CD4-positive, alpha-beta T cell (primary cell): ENCODE data around the gene STIM2. TPM values are rescaled to one million over a fixed set of nuclear protein-coding genes. Genes with fewer than 3 reads are reported as not detected.
A peak's percentile ranks its signal among the peaks of the same experiment; 100 is the strongest.

Source experiments
- ATAC-seq: fragments of 200-7000 bp; cut with Tn5 transposase; one replicate; pipeline ENCODE4 v1.10.0; 2022; ENCODE audit warnings: mild to moderate bottlenecking; ENCODE audit not compliant: poor library complexity
- CTCF ChIA-PET: fragments of 350-600 bp; sonication (Branson Sonifier 250); formaldehyde crosslinking; loops from one replicate; lab custom pipeline; 2021; ENCODE audit warnings: antibody characterized with exemption, inconsistent platforms; lab: Charles Lee
- POLR2A ChIA-PET: fragments of 350-600 bp; sonication (Branson Sonifier 250); formaldehyde crosslinking; loops from one replicate; lab custom pipeline; 2021; ENCODE audit warnings: antibody characterized with exemption, inconsistent platforms; lab: Charles Lee
- DNase-seq, 14 experiments: peaks; one replicate each; pipeline ENCODE4 v3.0.0-alpha.2; 2013 to 2020; ENCODE audit warnings: mixed read lengths in 2 of 14
- H3K27ac ChIP-seq, 2 donors: one replicate each; pipeline versions ENCODE4 v1.5.1 to v1.7.0; 2013; ENCODE audit warnings: low read length in 2 of 2, low read depth in 1 of 2, mild to moderate bottlenecking in 1 of 2
- H3K27me3 ChIP-seq, 2 experiments: 1 replicate in 1 of 2; 2 replicates in 1 of 2; pipeline versions ENCODE4 v1.6.1 to v1.7.0; 2013; ENCODE audit warnings: low read length in 2 of 2, control low read depth in 1 of 2, mild to moderate bottlenecking in 1 of 2, moderate library complexity in 1 of 2; ENCODE audit not compliant: insufficient read depth in 2 of 2, control insufficient read depth in 1 of 2
- H3K36me3 ChIP-seq: one replicate; pipeline ENCODE4 v1.6.1; 2013; ENCODE audit warnings: low read length, control low read depth; ENCODE audit not compliant: insufficient read depth
- H3K4me1 ChIP-seq: one replicate; pipeline ENCODE4 v1.6.1; 2013; ENCODE audit warnings: low read length, control low read depth; ENCODE audit not compliant: insufficient read depth
- H3K4me3 ChIP-seq: one replicate; pipeline ENCODE4 v1.5.1; 2013; ENCODE audit warnings: mild to moderate bottlenecking, low read length, moderate library complexity
- H3K9me3 ChIP-seq, 2 experiments: 1 replicate in 1 of 2; 2 replicates in 1 of 2; pipeline versions ENCODE4 v1.6.1 to v1.7.0; 2013; ENCODE audit warnings: low read length in 2 of 2, mild to moderate bottlenecking in 2 of 2, control low read depth in 1 of 2, moderate library complexity in 1 of 2; ENCODE audit not compliant: control insufficient read depth in 1 of 2, insufficient read depth in 1 of 2
- H3K27ac Mint-ChIP-seq: one replicate; pipeline ENCODE4 v1.8.0; 2020; ENCODE audit warnings: mixed read lengths
- H3K27me3 Mint-ChIP-seq: one replicate; pipeline ENCODE4 v1.8.0; 2021; ENCODE audit warnings: mixed read lengths
- H3K36me3 Mint-ChIP-seq: one replicate; pipeline ENCODE4 v1.8.0; 2021; ENCODE audit warnings: low read depth, mixed read lengths
- H3K4me1 Mint-ChIP-seq: one replicate; pipeline ENCODE4 v1.8.0; 2021; ENCODE audit warnings: low read depth, mixed read lengths
- H3K4me3 Mint-ChIP-seq: one replicate; pipeline ENCODE4 v1.8.0; 2020; ENCODE audit warnings: mild to moderate bottlenecking, mixed read lengths
- H3K9me3 Mint-ChIP-seq: one replicate; pipeline ENCODE4 v1.8.0; 2020; ENCODE audit warnings: mixed read lengths
- CTCF ChIP-seq: fragments of 200-600 bp; IDR thresholded peaks from one replicate; pipeline ENCODE4 v1.8.0; 2022; ENCODE audit warnings: antibody characterized with exemption, mild to moderate bottlenecking
- intact Hi-C, 2 experiments: fragments of 100-400 bp; cut with DNase I in 1 of 2; cut with micrococcal nuclease in 1 of 2; formaldehyde crosslinking; loops; one replicate each; pipeline versions ENCODE4 v1.15.1 to v1.9.0; 2023 to 2025; cut with DNase I, micrococcal nuclease
- total RNA-seq, 174 experiments: library from RNA in 2 of 174; stranded (reverse) in 2 of 174; gene quantifications; one replicate each; pipeline ENCODE4 v1.2.3 and lab custom pipeline; 2021 to 2026

STIM2 gene
- total RNA-seq, 2 experiments from 2014 or later = 53.7 to 54.9 TPM

- H3K9me3 ChIP-seq = no peaks in the 10 kb centered on the region
- H3K36me3 Mint-ChIP-seq = peaks cover 22% of the 10 kb centered on the region
- peak overlapping the region; percentile 82 for H3K4me3 ChIP-seq
- H3K4me1 ChIP-seq = peaks cover 34% of the 10 kb centered on the region
- intact Hi-C loops = loop anchor here (1.0 to 10.0 kb wide), 7 partner anchors 25 to 1006 kb away; partner anchors contain the start of genes RBPJ (in 1 of the 2) and TBC1D19 (in 1 of the 2)
- H3K27ac ChIP-seq = peak overlapping the region; percentile 44 to 95
- ATAC-seq (peak; percentile 8), DNase-seq (peak; percentile 22 to 79 (median 53))
- H3K36me3 ChIP-seq = no peaks in the 10 kb centered on the region
- H3K27ac Mint-ChIP-seq = peak overlapping the region; percentile 95
- no peaks in the 10 kb centered on the region for H3K27me3 ChIP-seq
- CTCF ChIA-PET = interaction anchor here (0.7 to 3.3 kb wide), 16 partner anchors 13 to 277 kb away, joined by 3 to 18 read pairs (median 4); partner anchors contain the start of gene TBC1D19
- H3K4me3 Mint-ChIP-seq = peak overlapping the region; percentile 99
- no peak for TF ChIP-seq CTCF
- H3K27me3 Mint-ChIP-seq = no peaks in the 10 kb centered on the region
- POLR2A ChIA-PET = interaction anchor here (0.6 to 3.9 kb wide), 32 partner anchors 10 to 947 kb away, joined by 3 to 274 read pairs (median 5); partner anchors contain the start of genes SMIM20 and TBC1D19
- no peaks in the 10 kb centered on the region for H3K9me3 Mint-ChIP-seq
- H3K4me1 Mint-ChIP-seq = peaks cover 65% of the 10 kb centered on the region
Observed at GRCh38 chr4:26860922-26861433, 337 bp downstream of the STIM2 start.

GRCh38 chr4:26861434-26862186, 969 bp downstream of the STIM2 start:
- Mint-ChIP-seq H3K9me3 (no peaks in the 10 kb centered on the region), H3K27ac (peak overlapping the region; percentile 93), H3K4me1 (peaks cover 70% of the 10 kb centered on the region), H3K27me3 (no peaks in the 10 kb centered on the region), H3K4me3 (peak overlapping the region; percentile 91), H3K36me3 (peaks cover 22% of the 10 kb centered on the region)
- intact Hi-C loops = loop anchor here (1.0 to 10.0 kb wide), 8 partner anchors 19 to 1007 kb away; partner anchors contain the start of genes RBPJ (in 1 of the 2) and TBC1D19 (in 1 of the 2)
- POLR2A ChIA-PET = interaction anchor here (0.6 to 3.9 kb wide), 26 partner anchors 11 to 947 kb away, joined by 3 to 274 read pairs (median 6); partner anchors contain the start of genes SMIM20 and TBC1D19
- Histone ChIP-seq H3K27ac (peak overlapping the region; percentile 44 to 95), H3K4me3 (peak overlapping the region; percentile 82), H3K9me3 (no peaks in the 10 kb centered on the region), H3K27me3 (no peaks in the 10 kb centered on the region), H3K36me3 (no peaks in the 10 kb centered on the region), H3K4me1 (peaks cover 38% of the 10 kb centered on the region)
- TF ChIP-seq CTCF = no peak
- CTCF ChIA-PET = interaction anchor here (0.5 to 3.3 kb wide), 18 partner anchors 7 to 149 kb away, joined by 3 to 18 read pairs (median 4); no protein-coding TSS in a partner anchor
- ATAC-seq (peak; percentile 38), DNase-seq (peak; percentile 56 to 89 (median 74))

GRCh38 chr4:26862381-26862915, 1.8 kb downstream of the STIM2 start:
- Mint-ChIP-seq H3K9me3 (no peaks in the 10 kb centered on the region), H3K4me1 (peaks cover 69% of the 10 kb centered on the region), H3K36me3 (peaks cover 18% of the 10 kb centered on the region), H3K4me3 (peak overlapping the region; percentile 91), H3K27me3 (no peaks in the 10 kb centered on the region), H3K27ac (peak overlapping the region; percentile 93)
- POLR2A ChIA-PET = interaction anchor here (1.0 to 3.9 kb wide), 9 partner anchors 10 to 279 kb away, joined by 3 to 274 read pairs (median 15); partner anchors contain the start of gene TBC1D19
- CTCF ChIA-PET = interaction anchor here (0.6 to 3.3 kb wide), 8 partner anchors 8 to 229 kb away, joined by 3 to 18 read pairs (median 4); no protein-coding TSS in a partner anchor
- H3K4me3 ChIP-seq = peak overlapping the region; percentile 82
- intact Hi-C loops = loop anchor here (1.0 to 10.0 kb wide), 8 partner anchors 18 to 1008 kb away; partner anchors contain the start of genes RBPJ (in 1 of the 2) and TBC1D19 (in 1 of the 2)
- no peaks in the 10 kb centered on the region for H3K9me3 ChIP-seq
- no peaks in the 10 kb centered on the region for H3K36me3 ChIP-seq
- H3K27ac ChIP-seq = peak overlapping the region in 1 of 2 donors; percentile 21
- H3K27me3 ChIP-seq = no peaks in the 10 kb centered on the region
- ATAC-seq (no peak), DNase-seq (no peak)
- peaks cover 31% of the 10 kb centered on the region for H3K4me1 ChIP-seq
- TF ChIP-seq CTCF = no peak
